AG09319 (cell line): ENCODE data around the gene MRPS9.

Experiments
- DNase-seq: peaks from one replicate; pipeline ENCODE4 v3.0.0-alpha.2; 2010; ENCODE audit warnings: low read depth; ENCODE audit errors: extremely low read depth
- CTCF ChIP-seq: IDR thresholded peaks from 2 replicates; pipeline ENCODE4 v1.5.1; 2011; ENCODE audit warnings: low read depth, mild to moderate bottlenecking, inconsistent platforms, low read length, moderate library complexity

Gene MRPS9

GRCh38 chr2:105039559-105039958 is 1.7 kb downstream of the MRPS9 start:
- TF ChIP-seq CTCF: no peak
- DNase-seq: no peak

- DNase-seq: no peak
- TF ChIP-seq CTCF: no peak
Measured at GRCh38 chr2:105042189-105042588, 4.3 kb downstream of the MRPS9 start.

- DNase-seq: no peak
- TF ChIP-seq CTCF: no peak
Measured at GRCh38 chr2:105052773-105053172, 14.9 kb downstream of the MRPS9 start.

GRCh38 chr2:105055613-105056012 is 17.7 kb downstream of the MRPS9 start:
- no peak for DNase-seq
- no peak for TF ChIP-seq CTCF

GRCh38 chr2:105056245-105056644 is 18.4 kb downstream of the MRPS9 start:
- DNase-seq: no peak
- no peak for TF ChIP-seq CTCF

- DNase-seq: no peak
- TF ChIP-seq CTCF: no peak
Measured at GRCh38 chr2:105057005-105057404, 19.1 kb downstream of the MRPS9 start.

- no peak for TF ChIP-seq CTCF
- DNase-seq: no peak
Measured at GRCh38 chr2:105061560-105061959, 23.7 kb downstream of the MRPS9 start.
